Sigmoid colon (tissue), 3 donors: Measurements from ENCODE around the gene EFCAB5.

ENCODE experiments used
- CTCF ChIP-seq, 4 experiments: fragments of 450-650 bp in 3 of 4; fragments of 200-600 bp in 1 of 4; IDR thresholded peaks; one replicate each; pipeline ENCODE4 v1.5.1; 2016 to 2019; ENCODE audit warnings: antibody characterized with exemption in 4 of 4, mild to moderate bottlenecking in 3 of 4, moderate library complexity in 2 of 4
- POLR2A ChIP-seq, 2 donors: fragments of 450-650 bp; IDR thresholded peaks; one replicate each; pipeline ENCODE4 v1.6.1; 2016; ENCODE audit warnings: antibody characterized with exemption in 2 of 2, mild to moderate bottlenecking in 2 of 2, moderate library complexity in 2 of 2

GRCh38 chr17:29954405-29954804 lies 13.0 kb downstream of the EFCAB5 start:
- TF ChIP-seq POLR2A (IDR thresholded peaks at IDR 0.05) (no peak), CTCF (IDR thresholded peaks at IDR 0.05) (no peak)
